AG09319 (cell line): ENCODE data around the gene CSNK1G3.

Experiments
- DNase-seq: peaks from one replicate; pipeline ENCODE4 v3.0.0-alpha.2; 2010; ENCODE audit warnings: low read depth; ENCODE audit errors: extremely low read depth
- TF ChIP-seq, protein P1 (sequence below): IDR thresholded peaks from 2 replicates; pipeline ENCODE4 v1.5.1; 2011; ENCODE audit warnings: low read depth, mild to moderate bottlenecking, inconsistent platforms, low read length, moderate library complexity

The CSNK1G3 gene

DNA sequence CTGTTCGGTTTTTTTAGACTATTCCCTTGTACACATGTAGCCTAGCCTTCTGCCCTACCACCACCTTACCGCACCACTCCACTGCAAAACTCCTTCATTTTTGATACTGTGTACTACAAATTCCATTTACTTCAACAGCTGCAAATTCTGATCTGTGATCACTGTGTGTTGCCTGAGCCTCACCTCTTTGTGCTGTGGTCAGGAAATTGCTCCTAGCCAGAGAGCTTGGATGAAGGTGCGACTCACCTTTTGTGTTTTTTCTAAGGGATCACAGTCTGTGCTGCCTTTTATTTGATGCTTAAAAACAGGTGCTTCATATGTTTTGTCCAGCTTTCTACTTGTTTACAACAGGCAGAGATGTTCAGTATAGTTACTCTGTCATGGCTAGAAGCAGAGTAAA, 31.5 kb downstream of the CSNK1G3 start:
- no peak for DNase-seq
- TF ChIP-seq, protein P1, sequence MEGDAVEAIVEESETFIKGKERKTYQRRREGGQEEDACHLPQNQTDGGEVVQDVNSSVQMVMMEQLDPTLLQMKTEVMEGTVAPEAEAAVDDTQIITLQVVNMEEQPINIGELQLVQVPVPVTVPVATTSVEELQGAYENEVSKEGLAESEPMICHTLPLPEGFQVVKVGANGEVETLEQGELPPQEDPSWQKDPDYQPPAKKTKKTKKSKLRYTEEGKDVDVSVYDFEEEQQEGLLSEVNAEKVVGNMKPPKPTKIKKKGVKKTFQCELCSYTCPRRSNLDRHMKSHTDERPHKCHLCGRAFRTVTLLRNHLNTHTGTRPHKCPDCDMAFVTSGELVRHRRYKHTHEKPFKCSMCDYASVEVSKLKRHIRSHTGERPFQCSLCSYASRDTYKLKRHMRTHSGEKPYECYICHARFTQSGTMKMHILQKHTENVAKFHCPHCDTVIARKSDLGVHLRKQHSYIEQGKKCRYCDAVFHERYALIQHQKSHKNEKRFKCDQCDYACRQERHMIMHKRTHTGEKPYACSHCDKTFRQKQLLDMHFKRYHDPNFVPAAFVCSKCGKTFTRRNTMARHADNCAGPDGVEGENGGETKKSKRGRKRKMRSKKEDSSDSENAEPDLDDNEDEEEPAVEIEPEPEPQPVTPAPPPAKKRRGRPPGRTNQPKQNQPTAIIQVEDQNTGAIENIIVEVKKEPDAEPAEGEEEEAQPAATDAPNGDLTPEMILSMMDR, result no peak

DNA sequence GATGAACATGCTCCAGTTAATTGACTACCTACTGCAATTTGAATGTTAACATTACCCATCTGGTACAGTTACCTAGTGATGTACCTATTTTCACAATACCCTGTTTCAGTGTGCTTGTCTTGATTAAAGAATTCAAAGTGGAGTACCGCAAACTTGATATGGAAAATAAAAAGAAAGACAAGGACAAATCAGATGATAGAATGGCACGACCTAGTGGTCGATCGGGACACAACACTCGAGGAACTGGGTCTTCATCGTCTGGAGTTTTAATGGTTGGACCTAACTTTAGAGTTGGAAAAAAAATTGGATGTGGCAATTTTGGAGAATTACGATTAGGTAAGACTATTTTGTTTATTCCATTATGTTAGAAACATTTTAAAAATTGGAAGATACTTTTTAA, 33.5 kb downstream of the CSNK1G3 start:
- no peak for DNase-seq
- TF ChIP-seq, protein P1, result peak; percentile 3; the same call in 1 of the 2 replicates

DNA sequence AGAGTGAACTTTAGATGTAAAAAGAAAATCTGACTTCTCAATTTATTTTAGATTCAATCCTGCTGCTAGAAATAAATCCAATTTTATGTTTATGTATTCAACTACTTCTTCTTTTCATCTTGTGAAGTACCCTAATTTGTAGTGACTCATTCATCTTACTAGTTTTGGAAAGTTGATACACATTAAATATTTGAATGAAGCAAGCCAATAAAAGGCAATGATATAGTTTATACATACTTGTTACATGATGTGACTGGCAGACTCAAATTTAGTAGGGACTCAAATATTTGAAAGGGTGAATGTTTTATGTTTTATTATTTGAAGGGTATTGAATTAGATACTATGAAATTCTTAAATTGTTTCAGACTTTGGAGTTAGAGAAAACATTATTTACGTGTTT, 34.7 kb downstream of the CSNK1G3 start:
- TF ChIP-seq, protein P1, result no peak

DNA sequence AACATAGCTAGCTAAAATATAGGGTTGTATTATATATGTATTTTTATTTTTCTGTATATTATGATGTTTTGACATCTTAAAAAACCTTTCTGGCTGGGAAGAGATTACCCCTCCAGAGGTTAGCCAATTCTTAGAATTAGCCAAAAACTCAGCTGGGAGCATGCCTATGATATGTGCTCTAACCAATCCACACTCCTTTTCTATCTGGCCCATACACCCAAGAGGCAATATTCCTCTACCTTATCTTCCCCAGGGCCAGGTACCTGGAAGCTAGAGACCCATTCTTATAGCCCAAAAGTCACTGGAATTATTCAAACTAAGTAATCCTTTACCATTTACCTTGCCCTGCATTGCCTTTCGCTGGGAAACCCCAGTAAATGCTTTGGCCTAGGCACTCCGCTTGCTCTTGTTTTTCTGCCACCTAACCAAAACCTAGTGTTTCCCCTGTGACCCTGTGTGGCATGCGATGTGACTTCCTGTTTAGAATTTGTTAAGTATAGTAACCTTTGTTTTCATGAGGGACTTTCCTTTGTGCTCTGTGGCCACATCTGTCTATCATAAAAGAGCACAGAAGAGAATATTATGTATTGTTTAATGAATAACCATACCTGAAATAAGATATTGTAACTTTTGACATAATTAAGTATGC, 37.4 kb downstream of the CSNK1G3 start:
- TF ChIP-seq, protein P1, result no peak
- no peak for DNase-seq

More for the DNA sequence above, 34.7 kb downstream of the CSNK1G3 start:
- no peak for DNase-seq

DNA sequence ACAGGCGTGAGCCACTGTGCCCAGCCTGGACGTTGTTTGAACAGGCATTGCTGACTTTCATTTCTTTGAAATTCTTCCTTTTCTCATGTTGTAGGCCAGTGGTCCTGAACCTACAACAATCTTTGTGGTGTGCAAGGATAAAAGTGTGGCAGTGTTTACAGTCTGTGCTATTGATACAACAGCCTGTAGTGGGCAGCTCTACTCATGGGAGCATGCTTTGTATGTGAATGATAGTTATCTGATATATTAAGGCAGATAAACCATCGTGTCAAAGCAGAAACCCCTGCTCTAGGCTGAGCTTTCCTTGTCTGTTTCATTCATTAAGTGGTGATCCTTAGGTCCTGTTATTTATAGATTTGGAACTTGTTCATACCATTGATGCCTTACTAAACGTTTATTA, 42.6 kb downstream of the CSNK1G3 start:
- TF ChIP-seq, protein P1, result no peak
- no peak for DNase-seq

DNA sequence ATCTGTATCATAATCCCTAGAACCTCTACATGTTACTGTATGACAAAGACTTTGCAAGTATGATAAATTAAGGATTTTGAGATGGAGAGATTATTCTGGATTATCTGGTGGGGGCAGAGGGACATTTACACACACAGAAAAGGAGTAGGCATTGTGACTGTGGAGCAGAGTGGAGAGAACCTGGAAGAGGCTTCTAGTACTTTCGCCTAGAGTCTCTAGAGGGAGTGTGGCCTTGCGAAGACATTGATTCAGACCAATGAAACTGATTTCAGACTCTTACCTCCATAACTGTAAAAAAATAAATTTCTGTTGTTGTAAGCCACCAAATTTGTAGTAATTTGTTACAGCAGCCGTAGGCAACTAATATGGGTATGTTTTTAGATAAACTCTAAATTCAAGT, 45.9 kb downstream of the CSNK1G3 start:
- TF ChIP-seq, protein P1, result no peak
- DNase-seq, result no peak

DNA sequence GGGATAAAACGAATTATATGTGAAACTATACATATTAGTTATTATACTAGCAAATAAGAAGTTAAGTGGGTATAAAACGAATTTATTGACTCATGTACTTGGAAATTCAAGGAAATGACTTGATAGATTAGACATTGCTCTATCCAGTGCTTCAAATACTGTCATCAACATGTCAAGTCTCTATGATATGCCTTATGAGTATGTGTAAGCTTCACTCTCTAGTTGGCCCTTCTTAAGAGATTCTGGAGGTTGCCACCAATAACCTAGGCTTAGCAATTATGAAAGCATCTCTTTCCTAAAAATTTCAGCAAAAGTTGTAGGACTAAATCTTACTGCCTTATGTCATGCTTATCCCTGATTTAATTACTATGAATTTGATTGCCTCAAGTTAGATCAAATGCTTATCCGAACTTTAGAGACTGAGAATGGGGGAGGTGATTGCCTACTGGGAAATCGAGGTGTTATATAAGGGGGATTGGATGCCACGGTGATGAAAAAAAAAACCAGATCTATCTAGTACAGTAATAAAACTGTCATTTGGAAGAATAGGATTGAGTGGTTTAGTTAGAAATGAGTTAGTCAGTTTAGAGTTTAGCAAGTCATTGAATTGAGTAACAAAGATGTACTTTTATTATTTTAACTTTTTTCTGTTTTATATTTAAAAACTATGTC, 46.9 kb downstream of the CSNK1G3 start:
- no peak for DNase-seq
- TF ChIP-seq, protein P1, result no peak
